GM23248 (cell line): ENCODE measurements around the gene RASAL2.

ENCODE experiments used
- EZH2 ChIP-seq: fragments of 200-600 bp; sonication (generic); IDR thresholded peaks from 2 replicates; pipeline ENCODE4 v1.6.1; 2018; ENCODE audit warnings: antibody characterized with exemption, mild to moderate bottlenecking; ENCODE audit not compliant: insufficient read depth, poor library complexity, severe bottlenecking
- EZH2phosphoT487 ChIP-seq: fragments of 200-600 bp; sonication (generic); IDR thresholded peaks from 2 replicates; pipeline ENCODE4 v1.6.1; 2018; ENCODE audit warnings: antibody characterized with exemption, moderate library complexity, mild to moderate bottlenecking, low read depth; ENCODE audit not compliant: insufficient read depth

GRCh38 chr1:178055779-178056471 is 38.0 kb upstream of the RASAL2 start:
- TF ChIP-seq EZH2, result no peak
- no peak for TF ChIP-seq EZH2phosphoT487
